SK-N-MC (cell line): Measurements from ENCODE around the gene BMPR1B.

Source experiments
- EZH2 ChIP-seq: fragments of 200-600 bp; sonication (generic); IDR thresholded peaks from one replicate; pipeline ENCODE4 v1.6.1; 2017; ENCODE audit warnings: antibody characterized with exemption
- FOXP2 ChIP-seq: optimal IDR thresholded peaks from 2 replicates; pipeline ENCODE3; 2011; ENCODE audit warnings: mild to moderate bottlenecking, moderate library complexity; ENCODE audit not compliant: insufficient read depth; ENCODE audit errors: extremely low read length, control extremely low read depth
- POLR2AphosphoS5 ChIP-seq: IDR thresholded peaks from 2 replicates; pipeline ENCODE4 v1.6.1; 2012; ENCODE audit warnings: mild to moderate bottlenecking, low read depth, low read length, borderline replicate concordance

- TF ChIP-seq POLR2AphosphoS5, result no peak
- no peak for TF ChIP-seq EZH2
- no peak for TF ChIP-seq FOXP2
Measured at GRCh38 chr4:95167805-95168204, 410.1 kb downstream of the BMPR1B start.
